Pancreas (tissue), 10 donors: Measurements from ENCODE around the gene KLHL5. TPM values are rescaled to one million over a fixed set of nuclear protein-coding genes. Genes with fewer than 3 reads are reported as not detected.

Experiments
- ATAC-seq, 4 donors: fragments of 200-7000 bp; cut with Tn5 transposase; one replicate each; pipeline versions ENCODE4 v1.8.0 to v1.9.1; 2020; ENCODE audit warnings: mild to moderate bottlenecking in 4 of 4, moderate library complexity in 4 of 4
- DNase-seq, 6 donors: peaks; one replicate each; pipeline ENCODE4 v3.0.0-alpha.2; 2020
- FAIRE-seq: peaks from 2 replicates; lab custom pipeline; 2012; peaks lifted over from hg19 to GRCh38; lab: Jason Lieb, UNC
- H3K27ac ChIP-seq, 4 donors: fragments of 200-600 bp; sonication (generic); 1 replicate in 3 of 4; 2 replicates in 1 of 4; pipeline versions ENCODE4 v1.5.0 to v1.8.0; 2020
- H3K27me3 ChIP-seq, 4 donors: fragments of 200-600 bp; one replicate each; pipeline ENCODE4 v1.8.0; 2021
- H3K36me3 ChIP-seq, 3 donors: fragments of 200-600 bp; sonication (generic) in 1 of 3; one replicate each; pipeline versions ENCODE4 v1.5.0 to v1.8.0; 2020 to 2021
- H3K4me1 ChIP-seq, 3 donors: fragments of 200-600 bp; one replicate each; pipeline ENCODE4 v1.8.0; 2021
- H3K4me3 ChIP-seq, 4 donors: fragments of 200-600 bp; sonication (generic) in 2 of 4; one replicate each; pipeline versions ENCODE4 v1.5.0 to v1.8.0; 2020 to 2021
- H3K9me3 ChIP-seq, 4 donors: fragments of 200-600 bp; one replicate each; pipeline ENCODE4 v1.8.0; 2021
- WGBS, 2 donors: extraction: QIAGEN DNeasy Blood & Tissue Kit; methylation state at CpG; one replicate each; pipeline ENCODE4 v1.1.7; 2013; 5-methylcytosine and 5-hydroxymethylcytosine counted together
- intact Hi-C, 3 donors: fragments of 100-400 bp; cut with DNase I; formaldehyde crosslinking; loops; one replicate each; pipeline versions ENCODE4 v1.11.1 to v1.14.2; 2022
- polyA plus RNA-seq, 2 donors: library from polyadenylated mRNA; stranded (reverse); fragments of 200-250 nt; gene quantifications; one replicate each; pipeline ENCODE4 v1.2.3, GENCODE V29; 2013
- total RNA-seq, 6 donors: library from RNA; stranded (reverse); fragmentation: NEBNext Ultra II Directional in 4 of 6; extraction: Animal tissue kit (Norgen Biotek cat#: 25700) in 4 of 6; gene quantifications; one replicate each; pipeline versions ENCODE4 v1.2.1 to v1.2.4, GENCODE V29; 2021 to 2023
- TF ChIP-seq, protein P1 (sequence below), 4 donors: fragments of 200-600 bp; sonication (generic) in 3 of 4; IDR thresholded peaks; one replicate each; pipeline versions ENCODE4 v1.5.0 to v1.8.0; 2021; ENCODE audit warnings: antibody characterized with exemption in 4 of 4
- donor health status: healthy with polysubstance abuse.
- donor health status: DM: no; HTN: no; CAD: no; lungs with moderate emphysema.
- donor health status: DM: no; HTN: no; CAD: no.
- donor health status: control.
- donor health status: control.
- donor health status: Bipolar disorder and iron deficiency.
- donor health status: DM: yes; HTN: yes; CAD: no.
- donor health status: DM: no; HTN: no; CAD: no.
- donor health status: DM: no; HTN: no; CAD: no.
- donor health status: DM: yes; HTN: yes; CAD: no.

KLHL5 gene
- total and polyA plus RNA-seq, 8 donors = 5.3 to 34.6 (median 9.3) TPM

- no peak for ATAC-seq
- DNase-seq = no peak
- Histone ChIP-seq H3K36me3 (no peaks in the 10 kb centered on the region), H3K9me3 (no peaks in the 10 kb centered on the region), H3K4me1 (peaks cover 0 to 11% (median 0%) of the 10 kb centered on the region in 3 donors), H3K4me3 (peak overlapping the region in 2 of 4 donors; percentile 5 to 89), H3K27ac (peak overlapping the region in 1 of 4 donors; percentile 87), H3K27me3 (no peaks in the 10 kb centered on the region)
- TF ChIP-seq, protein P1, sequence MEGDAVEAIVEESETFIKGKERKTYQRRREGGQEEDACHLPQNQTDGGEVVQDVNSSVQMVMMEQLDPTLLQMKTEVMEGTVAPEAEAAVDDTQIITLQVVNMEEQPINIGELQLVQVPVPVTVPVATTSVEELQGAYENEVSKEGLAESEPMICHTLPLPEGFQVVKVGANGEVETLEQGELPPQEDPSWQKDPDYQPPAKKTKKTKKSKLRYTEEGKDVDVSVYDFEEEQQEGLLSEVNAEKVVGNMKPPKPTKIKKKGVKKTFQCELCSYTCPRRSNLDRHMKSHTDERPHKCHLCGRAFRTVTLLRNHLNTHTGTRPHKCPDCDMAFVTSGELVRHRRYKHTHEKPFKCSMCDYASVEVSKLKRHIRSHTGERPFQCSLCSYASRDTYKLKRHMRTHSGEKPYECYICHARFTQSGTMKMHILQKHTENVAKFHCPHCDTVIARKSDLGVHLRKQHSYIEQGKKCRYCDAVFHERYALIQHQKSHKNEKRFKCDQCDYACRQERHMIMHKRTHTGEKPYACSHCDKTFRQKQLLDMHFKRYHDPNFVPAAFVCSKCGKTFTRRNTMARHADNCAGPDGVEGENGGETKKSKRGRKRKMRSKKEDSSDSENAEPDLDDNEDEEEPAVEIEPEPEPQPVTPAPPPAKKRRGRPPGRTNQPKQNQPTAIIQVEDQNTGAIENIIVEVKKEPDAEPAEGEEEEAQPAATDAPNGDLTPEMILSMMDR (IDR thresholded peaks at IDR 0.05) = no peak
- 95 to 97% methylated on average over 8 of the region's 8 CpGs for WGBS, 2 donors
- FAIRE-seq = no peak
- intact Hi-C loops = no loop called here
These were observed 15.8 kb upstream of the KLHL5 start for GRCh38 chr4:39046249-39046648.

- Histone ChIP-seq H3K27ac (no peak overlapping the region), H3K4me1 (peaks cover 0 to 11% (median 0%) of the 10 kb centered on the region in 3 donors), H3K27me3 (no peaks in the 10 kb centered on the region), H3K4me3 (no peak overlapping the region), H3K9me3 (no peaks in the 10 kb centered on the region), H3K36me3 (no peaks in the 10 kb centered on the region)
- FAIRE-seq (no peak), ATAC-seq (no peak), DNase-seq (no peak)
- WGBS, 2 donors = 72 to 76% methylated on average over 2 of the region's 2 CpGs
- TF ChIP-seq, protein P1 (IDR thresholded peaks at IDR 0.05) = no peak
- intact Hi-C loops = no loop called here
These were observed 14.4 kb upstream of the KLHL5 start for GRCh38 chr4:39047681-39048080.

DNA sequence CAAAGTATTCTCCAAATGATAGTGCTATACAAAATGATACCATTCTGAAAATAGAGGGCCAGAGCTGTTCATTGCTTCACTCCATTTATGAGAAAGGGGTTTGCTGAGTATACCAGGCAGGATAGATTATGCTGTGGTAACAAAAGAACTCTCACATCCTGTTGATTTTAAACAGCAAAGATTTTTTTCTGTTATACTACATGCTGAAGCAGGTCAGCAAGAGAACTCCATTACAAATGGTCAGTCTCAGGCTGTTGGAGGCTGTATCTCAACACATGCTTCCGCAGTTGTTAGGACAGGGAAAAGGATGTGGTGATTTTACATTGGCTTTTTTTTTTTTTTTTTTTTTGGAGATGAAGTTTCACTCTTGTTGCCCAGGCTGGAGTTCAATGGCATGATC, 13.7 kb upstream of the KLHL5 start:
- no peak overlapping the region for H3K27ac ChIP-seq
- intact Hi-C loops = no loop called here
- H3K4me1 ChIP-seq = peaks cover 0 to 11% (median 0%) of the 10 kb centered on the region in 3 donors
- DNase-seq (no peak), ATAC-seq (no peak), FAIRE-seq (no peak)
- H3K36me3 ChIP-seq = no peaks in the 10 kb centered on the region
- H3K4me3 ChIP-seq = no peak overlapping the region
- H3K9me3 ChIP-seq = no peaks in the 10 kb centered on the region
- H3K27me3 ChIP-seq = no peaks in the 10 kb centered on the region
- TF ChIP-seq, protein P1 (IDR thresholded peaks at IDR 0.05) = no peak
- WGBS, 2 donors = 81 to 91% methylated on average over 1 of the region's 1 CpG

DNA sequence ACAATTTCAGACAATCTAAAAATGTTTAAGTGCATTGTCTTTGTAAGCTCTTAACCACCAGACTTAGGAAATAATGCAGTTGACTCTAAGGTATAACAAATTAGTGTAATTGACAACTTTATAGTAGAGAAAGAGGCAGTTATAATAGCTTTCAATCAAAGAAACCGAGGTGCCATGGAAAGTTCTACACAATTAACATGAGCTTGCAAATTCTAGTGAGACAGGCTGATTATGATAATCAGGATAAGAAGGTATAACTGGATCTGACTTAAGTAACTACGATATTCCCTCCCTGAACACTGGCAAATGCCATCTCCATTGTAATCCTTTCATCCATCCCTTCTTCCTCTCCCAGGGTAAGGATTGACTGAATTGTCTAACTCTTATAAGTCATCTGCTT, 11.4 kb upstream of the KLHL5 start:
- no peaks in the 10 kb centered on the region for H3K9me3 ChIP-seq
- WGBS, 2 donors = 79 to 83% methylated on average over 2 of the region's 2 CpGs

GRCh38 chr4:39051492-39051891, 10.5 kb upstream of the KLHL5 start:
- no peaks in the 10 kb centered on the region for H3K9me3 ChIP-seq
- DNase-seq (no peak), ATAC-seq (no peak), FAIRE-seq (no peak)
- no peaks in the 10 kb centered on the region for H3K36me3 ChIP-seq
- H3K27ac ChIP-seq = no peak overlapping the region
- WGBS, 2 donors = 94 to 95% methylated on average over 1 of the region's 1 CpG
- intact Hi-C loops = no loop called here
- peaks cover 0 to 7% (median 0%) of the 10 kb centered on the region in 3 donors for H3K4me1 ChIP-seq
- no peaks in the 10 kb centered on the region for H3K27me3 ChIP-seq
- H3K4me3 ChIP-seq = no peak overlapping the region
- TF ChIP-seq, protein P1 (IDR thresholded peaks at IDR 0.05) = no peak

More for the DNA sequence above, 11.4 kb upstream of the KLHL5 start:
- Histone ChIP-seq H3K4me3 (no peak overlapping the region), H3K36me3 (no peaks in the 10 kb centered on the region), H3K27ac (no peak overlapping the region), H3K4me1 (peaks cover 0 to 11% (median 0%) of the 10 kb centered on the region in 3 donors), H3K27me3 (no peaks in the 10 kb centered on the region)
- no peak for ATAC-seq
- no peak for FAIRE-seq
- TF ChIP-seq, protein P1 (IDR thresholded peaks at IDR 0.05) = no peak
- intact Hi-C loops = no loop called here
- DNase-seq = no peak
